Measurements from ENCODE around the gene TLX2. TPM values are rescaled to one million over a fixed set of nuclear protein-coding genes. Genes with fewer than 3 reads are reported as not detected.

Gene TLX2
- total and polyA plus RNA-seq, 2 of the 13 experiments (the other 11 are each of a cell fraction or from before 2014, with no cell fraction given): 0.05 to 0.20 TPM

DNA sequence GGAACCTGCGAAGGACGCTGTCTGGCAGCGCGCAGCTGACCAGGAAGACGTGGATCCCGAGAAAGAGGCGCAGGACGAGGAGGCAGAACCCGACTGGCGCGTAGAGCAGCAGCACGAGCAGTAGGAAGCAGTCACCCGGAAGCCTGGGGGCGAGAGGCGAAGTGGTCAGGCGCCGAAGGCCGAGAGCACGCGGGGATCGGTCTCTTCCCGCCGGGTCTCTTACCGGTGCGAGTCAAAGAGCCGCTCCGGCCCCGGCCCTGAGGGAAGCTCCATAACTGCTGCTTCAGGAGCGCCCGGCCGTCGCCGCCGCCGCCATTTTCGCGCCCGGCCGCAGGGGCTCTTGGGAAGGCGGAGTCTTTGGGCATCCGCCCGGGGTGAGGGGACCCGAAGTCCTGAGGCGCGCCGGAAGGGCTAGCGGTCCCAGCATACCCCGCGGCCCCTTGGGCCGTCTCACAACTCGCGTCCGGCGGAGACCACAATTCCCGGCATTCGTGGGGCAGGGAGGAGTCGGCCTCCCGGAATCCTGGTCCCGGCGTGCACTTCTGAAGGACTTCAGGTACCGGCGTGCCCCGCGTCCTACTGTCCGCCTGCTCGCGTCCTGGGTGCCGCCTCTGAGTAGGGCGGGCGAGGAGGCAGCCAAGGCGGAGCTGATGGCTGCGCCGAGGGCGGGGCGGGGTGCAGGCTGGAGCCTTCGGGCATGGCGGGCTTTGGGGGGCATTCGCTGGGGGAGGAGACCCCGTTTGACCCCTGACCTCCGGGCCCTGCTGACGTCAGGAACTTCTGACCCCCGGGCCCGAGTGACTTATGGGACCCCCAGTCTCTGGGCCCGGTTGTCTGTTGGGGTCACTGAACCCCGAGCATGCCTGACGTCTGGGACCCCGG, 15.3 kb downstream of the TLX2 start, which contains the start of the genes AUP1 and HTRA2 (continued):
- TF ChIP-seq, protein P1, sequence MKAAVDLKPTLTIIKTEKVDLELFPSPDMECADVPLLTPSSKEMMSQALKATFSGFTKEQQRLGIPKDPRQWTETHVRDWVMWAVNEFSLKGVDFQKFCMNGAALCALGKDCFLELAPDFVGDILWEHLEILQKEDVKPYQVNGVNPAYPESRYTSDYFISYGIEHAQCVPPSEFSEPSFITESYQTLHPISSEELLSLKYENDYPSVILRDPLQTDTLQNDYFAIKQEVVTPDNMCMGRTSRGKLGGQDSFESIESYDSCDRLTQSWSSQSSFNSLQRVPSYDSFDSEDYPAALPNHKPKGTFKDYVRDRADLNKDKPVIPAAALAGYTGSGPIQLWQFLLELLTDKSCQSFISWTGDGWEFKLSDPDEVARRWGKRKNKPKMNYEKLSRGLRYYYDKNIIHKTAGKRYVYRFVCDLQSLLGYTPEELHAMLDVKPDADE (CRISPR knock-in tag; IDR thresholded peaks at IDR 0.05): no peak
- no peak for TF ChIP-seq ZNF232 (CRISPR knock-in tag; IDR thresholded peaks at IDR 0.05; ENCODE audit: borderline replicate concordance)
- no peak for TF ChIP-seq EHMT2 (IDR thresholded peaks at IDR 0.05; ENCODE audit: borderline replicate concordance, low read depth, low read length)
- peak; percentile 65; the same call in 1 of the 2 replicates for TF ChIP-seq REL (CRISPR knock-in tag; conservative IDR thresholded peaks at IDR 0.05)
- no peak for TF ChIP-seq SIX4 (CRISPR knock-in tag; IDR thresholded peaks at IDR 0.05)
- TF ChIP-seq, protein P2, sequence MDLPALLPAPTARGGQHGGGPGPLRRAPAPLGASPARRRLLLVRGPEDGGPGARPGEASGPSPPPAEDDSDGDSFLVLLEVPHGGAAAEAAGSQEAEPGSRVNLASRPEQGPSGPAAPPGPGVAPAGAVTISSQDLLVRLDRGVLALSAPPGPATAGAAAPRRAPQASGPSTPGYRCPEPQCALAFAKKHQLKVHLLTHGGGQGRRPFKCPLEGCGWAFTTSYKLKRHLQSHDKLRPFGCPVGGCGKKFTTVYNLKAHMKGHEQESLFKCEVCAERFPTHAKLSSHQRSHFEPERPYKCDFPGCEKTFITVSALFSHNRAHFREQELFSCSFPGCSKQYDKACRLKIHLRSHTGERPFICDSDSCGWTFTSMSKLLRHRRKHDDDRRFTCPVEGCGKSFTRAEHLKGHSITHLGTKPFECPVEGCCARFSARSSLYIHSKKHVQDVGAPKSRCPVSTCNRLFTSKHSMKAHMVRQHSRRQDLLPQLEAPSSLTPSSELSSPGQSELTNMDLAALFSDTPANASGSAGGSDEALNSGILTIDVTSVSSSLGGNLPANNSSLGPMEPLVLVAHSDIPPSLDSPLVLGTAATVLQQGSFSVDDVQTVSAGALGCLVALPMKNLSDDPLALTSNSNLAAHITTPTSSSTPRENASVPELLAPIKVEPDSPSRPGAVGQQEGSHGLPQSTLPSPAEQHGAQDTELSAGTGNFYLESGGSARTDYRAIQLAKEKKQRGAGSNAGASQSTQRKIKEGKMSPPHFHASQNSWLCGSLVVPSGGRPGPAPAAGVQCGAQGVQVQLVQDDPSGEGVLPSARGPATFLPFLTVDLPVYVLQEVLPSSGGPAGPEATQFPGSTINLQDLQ (CRISPR knock-in tag; IDR thresholded peaks at IDR 0.05): no peak; the same call in 1 of the 2 replicates
- TF ChIP-seq, protein P3, sequence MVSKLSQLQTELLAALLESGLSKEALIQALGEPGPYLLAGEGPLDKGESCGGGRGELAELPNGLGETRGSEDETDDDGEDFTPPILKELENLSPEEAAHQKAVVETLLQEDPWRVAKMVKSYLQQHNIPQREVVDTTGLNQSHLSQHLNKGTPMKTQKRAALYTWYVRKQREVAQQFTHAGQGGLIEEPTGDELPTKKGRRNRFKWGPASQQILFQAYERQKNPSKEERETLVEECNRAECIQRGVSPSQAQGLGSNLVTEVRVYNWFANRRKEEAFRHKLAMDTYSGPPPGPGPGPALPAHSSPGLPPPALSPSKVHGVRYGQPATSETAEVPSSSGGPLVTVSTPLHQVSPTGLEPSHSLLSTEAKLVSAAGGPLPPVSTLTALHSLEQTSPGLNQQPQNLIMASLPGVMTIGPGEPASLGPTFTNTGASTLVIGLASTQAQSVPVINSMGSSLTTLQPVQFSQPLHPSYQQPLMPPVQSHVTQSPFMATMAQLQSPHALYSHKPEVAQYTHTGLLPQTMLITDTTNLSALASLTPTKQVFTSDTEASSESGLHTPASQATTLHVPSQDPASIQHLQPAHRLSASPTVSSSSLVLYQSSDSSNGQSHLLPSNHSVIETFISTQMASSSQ (IDR thresholded peaks at IDR 0.05; ENCODE audit: low read depth): no peak
- TF ChIP-seq, protein P3 (CRISPR knock-in tag; IDR thresholded peaks at IDR 0.05; ENCODE audit: borderline replicate concordance): peak; percentile 81; the same call in 1 of the 2 replicates
- TF ChIP-seq, protein P4, sequence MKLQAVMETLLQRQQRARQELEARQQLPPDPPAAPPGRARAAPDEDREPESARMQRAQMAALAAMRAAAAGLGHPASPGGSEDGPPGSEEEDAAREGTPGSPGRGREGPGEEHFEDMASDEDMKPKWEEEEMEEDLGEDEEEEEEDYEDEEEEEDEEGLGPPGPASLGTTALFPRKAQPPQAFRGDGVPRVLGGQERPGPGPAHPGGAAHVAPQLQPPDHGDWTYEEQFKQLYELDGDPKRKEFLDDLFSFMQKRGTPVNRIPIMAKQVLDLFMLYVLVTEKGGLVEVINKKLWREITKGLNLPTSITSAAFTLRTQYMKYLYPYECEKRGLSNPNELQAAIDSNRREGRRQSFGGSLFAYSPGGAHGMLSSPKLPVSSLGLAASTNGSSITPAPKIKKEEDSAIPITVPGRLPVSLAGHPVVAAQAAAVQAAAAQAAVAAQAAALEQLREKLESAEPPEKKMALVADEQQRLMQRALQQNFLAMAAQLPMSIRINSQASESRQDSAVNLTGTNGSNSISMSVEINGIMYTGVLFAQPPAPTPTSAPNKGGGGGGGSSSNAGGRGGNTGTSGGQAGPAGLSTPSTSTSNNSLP (IDR thresholded peaks at IDR 0.05; ENCODE audit: low read depth, low read length): no peak
- TF ChIP-seq, protein P5, sequence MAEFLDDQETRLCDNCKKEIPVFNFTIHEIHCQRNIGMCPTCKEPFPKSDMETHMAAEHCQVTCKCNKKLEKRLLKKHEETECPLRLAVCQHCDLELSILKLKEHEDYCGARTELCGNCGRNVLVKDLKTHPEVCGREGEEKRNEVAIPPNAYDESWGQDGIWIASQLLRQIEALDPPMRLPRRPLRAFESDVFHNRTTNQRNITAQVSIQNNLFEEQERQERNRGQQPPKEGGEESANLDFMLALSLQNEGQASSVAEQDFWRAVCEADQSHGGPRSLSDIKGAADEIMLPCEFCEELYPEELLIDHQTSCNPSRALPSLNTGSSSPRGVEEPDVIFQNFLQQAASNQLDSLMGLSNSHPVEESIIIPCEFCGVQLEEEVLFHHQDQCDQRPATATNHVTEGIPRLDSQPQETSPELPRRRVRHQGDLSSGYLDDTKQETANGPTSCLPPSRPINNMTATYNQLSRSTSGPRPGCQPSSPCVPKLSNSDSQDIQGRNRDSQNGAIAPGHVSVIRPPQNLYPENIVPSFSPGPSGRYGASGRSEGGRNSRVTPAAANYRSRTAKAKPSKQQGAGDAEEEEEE (CRISPR knock-in tag; IDR thresholded peaks at IDR 0.05; ENCODE audit: borderline replicate concordance): no peak; the same call in 1 of the 2 replicates
- TF ChIP-seq ZSCAN31 (CRISPR knock-in tag; IDR thresholded peaks at IDR 0.05; ENCODE audit: low read depth): peak; percentile 87; the same call in 1 of the 2 replicates
- TF ChIP-seq, protein P6, sequence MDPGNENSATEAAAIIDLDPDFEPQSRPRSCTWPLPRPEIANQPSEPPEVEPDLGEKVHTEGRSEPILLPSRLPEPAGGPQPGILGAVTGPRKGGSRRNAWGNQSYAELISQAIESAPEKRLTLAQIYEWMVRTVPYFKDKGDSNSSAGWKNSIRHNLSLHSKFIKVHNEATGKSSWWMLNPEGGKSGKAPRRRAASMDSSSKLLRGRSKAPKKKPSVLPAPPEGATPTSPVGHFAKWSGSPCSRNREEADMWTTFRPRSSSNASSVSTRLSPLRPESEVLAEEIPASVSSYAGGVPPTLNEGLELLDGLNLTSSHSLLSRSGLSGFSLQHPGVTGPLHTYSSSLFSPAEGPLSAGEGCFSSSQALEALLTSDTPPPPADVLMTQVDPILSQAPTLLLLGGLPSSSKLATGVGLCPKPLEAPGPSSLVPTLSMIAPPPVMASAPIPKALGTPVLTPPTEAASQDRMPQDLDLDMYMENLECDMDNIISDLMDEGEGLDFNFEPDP (CRISPR knock-in tag; conservative IDR thresholded peaks at IDR 0.05): no peak

Data from HepG2 (cell line).